Right lung (tissue), 10 donors: ENCODE results near the gene USP11. TPM values are rescaled to one million over a fixed set of nuclear protein-coding genes. Genes with fewer than 3 reads are reported as not detected.
A peak's percentile ranks its signal among the peaks of the same experiment; 100 is the strongest.

Experiments used
- DNase-seq, 2 donors: peaks; one replicate each; pipeline ENCODE4 v3.0.0-alpha.2; 2013
- long read RNA-seq, 8 donors: transcript quantifications; one replicate each; lab custom pipeline, GENCODE V29; 2026
- polyA plus RNA-seq, 5 donors: library from polyadenylated mRNA; unstranded; fragments of 120-200 nt; gene quantifications; one replicate each; pipeline versions ENCODE4 v1.2.1 to v1.2.3, GENCODE V29; 2013; ENCODE audit warnings: inconsistent platforms in 1 of 5, low replicate concordance in 1 of 5; ENCODE audit not compliant: insufficient read length in 5 of 5, insufficient read depth in 1 of 5

Gene USP11
- polyA plus RNA-seq = 100 to 1,000 TPM in 4 of 5 donors, 10 to 100 TPM in 1; 93.4 to 127 (median 109) TPM
- long read RNA-seq, donor 1, transcript USP11-204 (21 exons, 3,515 nt) = major isoform, 12 of 63 reads
- long read RNA-seq, donor 1, partial matches to known transcripts = 51 of 63 reads
- long read RNA-seq, donor 1, other reads (novel, unspliced or antisense) = 0 of 63 reads
- long read RNA-seq, donor 2, transcript USP11-204 (21 exons, 3,515 nt) = major isoform, 13 of 13 reads
- long read RNA-seq, donor 2, partial matches to known transcripts = 0 of 13 reads
- long read RNA-seq, donor 2, other reads (novel, unspliced or antisense) = 0 of 13 reads
- long read RNA-seq, donor 3, transcript USP11-204 (21 exons, 3,515 nt) = major isoform, 11 of 58 reads
- long read RNA-seq, donor 3, partial matches to known transcripts = 47 of 58 reads
- long read RNA-seq, donor 3, other reads (novel, unspliced or antisense) = 0 of 58 reads
- long read RNA-seq, donor 4, partial matches to known transcripts = 34 of 39 reads
- long read RNA-seq, donor 4, other reads (novel, unspliced or antisense) = 0 of 39 reads
- long read RNA-seq, donor 5, transcript USP11-204 (21 exons, 3,515 nt) = major isoform, 13 of 32 reads
- long read RNA-seq, donor 5, partial matches to known transcripts = 19 of 32 reads
- long read RNA-seq, donor 5, other reads (novel, unspliced or antisense) = 0 of 32 reads
- long read RNA-seq, donor 6, transcript USP11-204 (21 exons, 3,515 nt) = major isoform, 15 of 29 reads
- long read RNA-seq, donor 6, partial matches to known transcripts = 12 of 29 reads
- long read RNA-seq, donor 6, other reads (novel, unspliced or antisense) = 0 of 29 reads
- long read RNA-seq, donor 7, transcript USP11-204 (21 exons, 3,515 nt) = major isoform, 9 of 29 reads
- long read RNA-seq, donor 7, partial matches to known transcripts = 20 of 29 reads
- long read RNA-seq, donor 7, other reads (novel, unspliced or antisense) = 0 of 29 reads
- long read RNA-seq, donor 8, transcript USP11-204 (21 exons, 3,515 nt) = major isoform, 5 of 10 reads
- long read RNA-seq, donor 8, partial matches to known transcripts = 5 of 10 reads
- long read RNA-seq, donor 8, other reads (novel, unspliced or antisense) = 0 of 10 reads

- DNase-seq = peak; percentile 60 to 67
Measured at GRCh38 chrX:47232803-47233332, at the start of gene USP11. USP11 (plus strand) TSS chrX:47233009; CDS start chrX:47233044, 35 bp downstream.

GRCh38 chrX:47184486-47184885 lies 48.3 kb upstream of the USP11 start:
- DNase-seq = no peak

DNA sequence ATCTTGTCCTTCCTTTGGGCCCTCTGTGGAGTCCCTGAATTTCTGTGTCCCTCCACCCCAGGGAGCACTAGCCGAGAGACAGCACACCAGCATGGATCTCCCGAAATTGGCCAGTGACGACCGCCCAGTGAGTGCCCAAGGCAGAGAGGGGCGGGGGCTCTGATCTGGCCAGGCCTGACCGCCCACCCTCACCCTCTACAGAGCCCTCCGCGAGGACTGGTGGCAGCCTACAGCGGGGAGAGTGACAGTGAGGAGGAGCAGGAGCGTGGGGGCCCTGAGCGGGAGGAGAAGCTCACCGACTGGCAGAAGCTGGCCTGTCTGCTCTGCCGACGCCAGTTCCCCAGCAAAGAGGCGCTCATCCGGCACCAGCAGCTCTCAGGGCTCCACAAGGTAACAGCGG lies 47.6 kb upstream of the USP11 start:
- no peak for DNase-seq

DNA sequence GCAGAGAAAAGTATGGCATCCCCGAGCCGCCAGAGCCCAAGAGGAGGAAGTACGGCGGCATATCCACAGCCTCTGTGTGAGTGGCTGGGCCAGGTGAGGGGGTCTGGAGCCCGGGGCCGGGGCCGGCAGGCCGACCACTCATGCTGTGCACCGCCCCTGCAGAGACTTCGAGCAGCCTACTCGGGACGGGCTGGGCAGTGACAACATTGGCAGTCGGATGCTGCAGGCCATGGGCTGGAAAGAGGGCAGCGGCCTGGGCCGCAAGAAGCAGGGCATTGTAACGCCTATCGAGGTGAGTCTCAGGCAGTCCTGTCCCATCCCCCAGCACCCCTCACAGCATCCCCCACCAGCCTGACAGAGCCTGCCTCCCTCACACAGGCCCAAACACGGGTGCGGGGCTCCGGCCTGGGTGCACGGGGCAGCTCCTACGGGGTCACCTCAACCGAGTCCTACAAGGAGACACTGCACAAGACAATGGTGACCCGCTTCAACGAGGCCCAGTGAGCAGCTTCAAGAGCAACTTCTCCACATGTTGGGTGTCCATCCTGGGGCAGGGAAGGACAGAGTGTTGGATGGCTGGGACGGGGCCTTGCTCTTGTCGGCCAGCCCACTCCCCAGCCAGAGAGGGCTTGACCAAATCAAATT lies 46.6 kb upstream of the USP11 start:
- DNase-seq = no peak

DNA sequence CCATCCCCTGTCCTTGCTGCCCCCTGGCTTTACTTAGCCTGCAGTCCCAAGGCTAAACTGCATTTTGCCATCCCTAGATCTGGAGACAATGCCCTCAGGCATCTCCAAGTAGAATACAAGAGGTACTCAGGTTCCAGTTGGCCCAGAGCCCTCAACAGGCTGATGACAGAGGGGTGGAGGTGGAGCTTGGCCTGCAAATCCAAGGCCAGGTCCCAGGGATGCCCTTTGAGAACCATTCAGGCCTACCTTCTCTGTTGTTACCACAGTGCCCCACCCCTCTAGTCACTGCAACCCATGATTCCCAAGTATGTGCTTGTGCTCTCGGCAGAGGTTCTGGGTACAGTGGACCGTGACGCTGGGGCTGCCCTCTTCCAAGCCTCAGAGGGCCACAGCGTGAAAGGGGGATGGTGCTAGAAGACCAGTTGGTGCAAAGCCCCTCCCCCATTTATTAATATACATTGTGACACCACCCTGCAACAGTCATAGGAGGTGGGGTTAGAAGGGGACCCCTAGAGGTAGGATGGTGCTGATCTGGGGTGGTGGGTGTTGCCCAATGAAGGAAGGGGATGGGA lies 45.6 kb upstream of the USP11 start:
- DNase-seq = no peak

- DNase-seq = no peak
Measured at GRCh38 chrX:47189906-47190305, 42.9 kb upstream of the USP11 start.

- DNase-seq = peak; percentile 78 to 84
Measured at GRCh38 chrX:47190445-47191269, 42.2 kb upstream of the USP11 start.

- DNase-seq = no peak
Measured at GRCh38 chrX:47191331-47191730, 41.5 kb upstream of the USP11 start.

GRCh38 chrX:47191806-47192401 lies 40.9 kb upstream of the USP11 start:
- DNase-seq = no peak

GRCh38 chrX:47193475-47194193 lies 39.2 kb upstream of the USP11 start, which contains the start of gene UBA1:
UBA1 (plus strand) TSS chrX:47193829; CDS start chrX:47198803, 4,974 bp downstream.
- DNase-seq = peak; percentile 94 to 96

DNA sequence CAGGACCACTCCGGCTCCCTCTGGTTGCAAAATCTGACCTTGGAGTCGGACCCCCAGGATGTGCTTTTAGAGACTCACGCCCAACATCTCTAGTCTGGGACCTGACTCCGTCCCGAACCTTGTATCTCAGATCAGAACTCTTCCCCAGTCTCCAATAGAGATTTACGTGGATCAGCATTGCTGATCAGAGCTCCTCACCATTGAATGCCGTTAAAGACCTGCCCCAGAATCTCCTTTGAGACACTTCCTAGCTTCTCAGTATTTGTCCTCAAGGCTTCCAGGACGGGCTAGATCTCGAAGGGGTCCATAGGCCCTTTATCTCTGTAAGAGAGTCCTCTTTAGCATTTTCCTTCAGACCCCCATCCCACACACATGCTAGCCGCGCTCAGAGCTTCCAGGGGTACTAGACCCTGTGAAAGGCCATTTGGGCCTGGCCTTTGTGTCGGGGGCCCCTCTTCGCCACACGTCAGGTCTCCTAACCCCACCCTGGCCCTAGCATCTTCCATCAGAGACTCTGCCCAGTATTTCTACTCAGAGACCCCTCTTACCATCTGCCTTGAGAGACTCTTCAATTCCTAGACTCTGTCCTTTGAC lies 38.5 kb upstream of the USP11 start:
- peak in 1 of 2 donors; percentile 51 for DNase-seq

GRCh38 chrX:47196098-47196497 lies 36.7 kb upstream of the USP11 start:
- DNase-seq = no peak

GRCh38 chrX:47197526-47197925 lies 35.3 kb upstream of the USP11 start:
- DNase-seq = no peak

DNA sequence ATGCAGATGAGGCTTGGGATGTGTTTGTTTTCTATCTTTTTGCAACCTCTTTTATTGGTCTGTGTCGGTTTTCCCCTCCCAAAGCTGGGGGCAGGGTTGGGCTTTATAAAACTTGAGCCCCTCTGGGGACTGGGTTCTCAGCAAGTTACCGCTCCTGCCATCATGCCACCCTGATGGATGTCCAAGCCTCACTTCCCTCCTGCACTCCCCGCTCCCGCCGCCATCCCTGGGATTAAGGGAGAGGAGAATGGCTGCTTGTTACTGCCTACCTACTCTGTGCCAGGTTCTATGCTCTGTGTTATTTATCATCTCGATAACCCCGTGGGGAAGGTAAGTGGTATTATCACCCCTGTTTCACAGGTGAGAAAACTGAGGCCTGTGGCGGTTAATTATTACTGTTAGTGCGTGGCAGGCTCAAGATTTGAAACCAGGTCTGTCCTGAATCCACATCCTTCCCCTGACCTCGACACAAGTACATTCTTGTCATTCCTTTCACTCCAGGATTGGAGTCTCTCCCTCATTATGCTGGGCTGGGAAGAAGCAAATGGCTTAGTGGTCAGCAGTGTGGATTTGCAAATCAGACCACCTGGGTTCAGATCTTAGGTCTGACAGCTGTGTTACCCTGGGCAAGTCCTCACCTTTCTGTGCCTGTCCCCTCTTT lies 34.7 kb upstream of the USP11 start:
- no peak for DNase-seq

DNA sequence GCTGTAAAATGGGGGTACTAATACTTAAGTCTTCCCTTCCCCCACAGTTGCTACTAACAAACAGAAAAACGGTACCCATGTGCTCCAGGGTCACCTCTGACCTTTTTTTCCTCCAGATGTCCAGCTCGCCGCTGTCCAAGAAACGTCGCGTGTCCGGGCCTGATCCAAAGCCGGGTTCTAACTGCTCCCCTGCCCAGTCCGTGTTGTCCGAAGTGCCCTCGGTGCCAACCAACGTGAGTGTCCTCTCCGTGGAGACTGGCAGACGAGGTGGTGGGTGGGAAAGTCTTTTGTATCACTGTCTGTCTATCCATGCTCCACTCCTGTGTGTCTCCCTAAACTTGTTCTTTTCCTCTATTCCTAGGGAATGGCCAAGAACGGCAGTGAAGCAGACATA lies 34.1 kb upstream of the USP11 start:
- DNase-seq = no peak

GRCh38 chrX:47199286-47199685 lies 33.5 kb upstream of the USP11 start:
- no peak for DNase-seq

GRCh38 chrX:47200385-47201150 lies 32.2 kb upstream of the USP11 start:
- no peak for DNase-seq
